Heart left ventricle (tissue), 13 donors: ENCODE measurements around the gene RAB11A.

Experiments
- POLR2A ChIP-seq, 2 donors: fragments of 450-650 bp; IDR thresholded peaks; one replicate each; pipeline ENCODE4 v1.6.1; 2017; ENCODE audit warnings: antibody characterized with exemption in 2 of 2, mild to moderate bottlenecking in 2 of 2, moderate library complexity in 2 of 2
- TF ChIP-seq, protein P1 (sequence below), 12 donors: fragments of 200-600 bp; sonication (generic) in 4 of 12; IDR thresholded peaks; one replicate each; pipeline versions ENCODE4 v1.5.0 to v1.8.0; 2018 to 2022; ENCODE audit warnings: antibody characterized with exemption in 12 of 12, mild to moderate bottlenecking in 5 of 12
- donor health status: ischemic (EF 13 %, LVEDD 7.1; RV severe dilation, severe dysfunction).
- donor health status: DM: no; HTN: yes; CAD: no.
- donor health status: DM: no; HTN: no; CAD: no.
- donor health status: ischemic (EF 25% LVEDD 6.9; RV normal size, moderate dysfunction).
- donor health status: ischemic (EF 25% LVEDD 5.7; RV mildly dilated, moderate dysfunction).
- donor health status: ischemic (EF 35%, LVEDD 5.7; RV mildly dilated, moderate dysfunction).
- donor health status: nonischemic (EF 11% LVEDD 7.7; RV severe dilation, severe dysfunction).
- donor health status: DM: yes; HTN: yes; CAD: no.
- donor health status: PGD.
- donor health status: ischemic (EF 29% LVEDD 5.4; RV normal size, mild dysfunction).
- donor health status: nonischemic (EF 23%, LVEDD 6.1; RV moderate dilation, normal function).

DNA sequence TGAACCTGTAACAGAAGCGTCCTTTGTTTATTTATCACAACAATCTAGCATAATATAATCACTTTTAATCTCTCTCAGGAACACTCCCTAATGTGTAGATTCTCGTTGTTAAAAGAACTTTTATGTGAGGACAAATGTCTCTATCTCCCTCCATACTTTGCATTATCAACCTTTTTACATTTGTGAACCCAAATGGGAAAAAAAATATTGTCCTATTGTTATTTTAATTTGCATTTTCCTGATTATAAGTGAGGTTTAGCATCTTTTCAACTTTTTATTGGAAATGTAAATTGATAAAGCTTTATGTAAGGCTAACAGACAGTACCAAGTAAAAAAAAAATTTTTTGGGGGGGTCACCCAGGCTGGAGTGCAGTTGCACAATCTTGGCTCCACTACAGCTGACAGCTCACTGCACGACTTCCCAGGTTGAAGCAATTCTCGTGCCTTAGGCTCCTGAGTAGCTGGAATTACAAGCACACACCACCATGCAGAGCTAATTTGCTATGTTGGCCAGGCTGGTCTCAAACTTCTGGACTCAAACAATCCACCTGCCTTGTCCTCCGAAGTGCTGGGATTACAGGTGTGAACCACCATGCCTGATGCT lies 44.2 kb upstream of the RAB11A start:
- TF ChIP-seq, protein P1, sequence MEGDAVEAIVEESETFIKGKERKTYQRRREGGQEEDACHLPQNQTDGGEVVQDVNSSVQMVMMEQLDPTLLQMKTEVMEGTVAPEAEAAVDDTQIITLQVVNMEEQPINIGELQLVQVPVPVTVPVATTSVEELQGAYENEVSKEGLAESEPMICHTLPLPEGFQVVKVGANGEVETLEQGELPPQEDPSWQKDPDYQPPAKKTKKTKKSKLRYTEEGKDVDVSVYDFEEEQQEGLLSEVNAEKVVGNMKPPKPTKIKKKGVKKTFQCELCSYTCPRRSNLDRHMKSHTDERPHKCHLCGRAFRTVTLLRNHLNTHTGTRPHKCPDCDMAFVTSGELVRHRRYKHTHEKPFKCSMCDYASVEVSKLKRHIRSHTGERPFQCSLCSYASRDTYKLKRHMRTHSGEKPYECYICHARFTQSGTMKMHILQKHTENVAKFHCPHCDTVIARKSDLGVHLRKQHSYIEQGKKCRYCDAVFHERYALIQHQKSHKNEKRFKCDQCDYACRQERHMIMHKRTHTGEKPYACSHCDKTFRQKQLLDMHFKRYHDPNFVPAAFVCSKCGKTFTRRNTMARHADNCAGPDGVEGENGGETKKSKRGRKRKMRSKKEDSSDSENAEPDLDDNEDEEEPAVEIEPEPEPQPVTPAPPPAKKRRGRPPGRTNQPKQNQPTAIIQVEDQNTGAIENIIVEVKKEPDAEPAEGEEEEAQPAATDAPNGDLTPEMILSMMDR (IDR thresholded peaks at IDR 0.05), result no peak
- no peak for TF ChIP-seq POLR2A (IDR thresholded peaks at IDR 0.05)
